Measurements from ENCODE around the gene GOSR2. TPM values are rescaled to one million over a fixed set of nuclear protein-coding genes. Genes with fewer than 3 reads are reported as not detected.

Gene GOSR2
- total and polyA plus RNA-seq, 2 of the 13 experiments (the other 11 are each of a cell fraction or from before 2014, with no cell fraction given) = 61.5 to 63.9 TPM

DNA sequence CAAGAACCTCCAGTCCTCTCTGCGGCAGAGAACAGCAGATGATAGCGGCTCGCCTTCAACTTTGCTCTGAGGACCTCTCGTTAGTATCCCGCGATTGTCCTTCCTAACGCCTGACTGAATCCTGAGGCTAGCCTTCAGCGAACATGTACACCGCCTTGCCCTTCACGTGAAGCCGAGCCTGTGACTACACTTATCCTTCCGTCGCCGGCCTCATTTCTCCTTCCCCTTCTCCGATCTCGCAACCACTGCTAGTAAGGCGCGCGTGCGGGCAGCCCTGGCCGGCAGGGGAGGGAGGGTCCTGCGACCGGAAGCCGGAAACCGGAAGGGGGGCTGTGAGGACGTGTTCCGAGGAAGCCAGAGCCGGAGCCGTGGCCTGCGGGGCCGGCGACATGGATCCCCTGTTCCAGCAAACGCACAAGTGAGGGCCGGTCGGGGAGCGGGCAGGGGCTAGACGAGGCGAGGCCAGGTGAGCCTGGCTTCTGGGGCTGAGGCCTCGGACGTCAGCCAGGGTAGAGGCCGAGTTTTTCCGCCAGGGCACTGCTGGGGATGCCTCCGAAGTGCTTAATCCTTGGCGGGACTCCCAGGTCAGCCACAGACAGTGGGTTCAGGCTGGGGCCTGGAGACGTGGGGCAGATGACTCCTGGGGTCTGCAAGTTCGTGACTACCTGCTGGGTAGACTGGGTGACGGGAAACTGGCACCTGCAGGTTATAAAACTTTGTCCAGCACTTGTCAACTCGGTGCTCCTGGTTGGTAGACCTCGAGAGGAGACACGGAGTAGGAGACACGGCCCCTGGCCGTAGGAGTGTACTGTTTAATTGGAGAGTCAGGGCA, at the start of gene GOSR2 (continued):
- TF ChIP-seq RNF219 (CRISPR knock-in tag; IDR thresholded peaks at IDR 0.05) = no peak
- TF ChIP-seq NAIF1 (CRISPR knock-in tag; IDR thresholded peaks at IDR 0.05; ENCODE audit: borderline replicate concordance) = no peak
- no peak for TF ChIP-seq SATB2 (CRISPR knock-in tag; IDR thresholded peaks at IDR 0.05)
- no peak for TF ChIP-seq CHD4 (IDR thresholded peaks at IDR 0.05; ENCODE audit: borderline replicate concordance, low read length)
- TF ChIP-seq ONECUT2 (CRISPR knock-in tag; IDR thresholded peaks at IDR 0.05) = 0 out of 2 replicates have a peak, but pooled peaks have one; percentile 27
- TF ChIP-seq, protein P1, sequence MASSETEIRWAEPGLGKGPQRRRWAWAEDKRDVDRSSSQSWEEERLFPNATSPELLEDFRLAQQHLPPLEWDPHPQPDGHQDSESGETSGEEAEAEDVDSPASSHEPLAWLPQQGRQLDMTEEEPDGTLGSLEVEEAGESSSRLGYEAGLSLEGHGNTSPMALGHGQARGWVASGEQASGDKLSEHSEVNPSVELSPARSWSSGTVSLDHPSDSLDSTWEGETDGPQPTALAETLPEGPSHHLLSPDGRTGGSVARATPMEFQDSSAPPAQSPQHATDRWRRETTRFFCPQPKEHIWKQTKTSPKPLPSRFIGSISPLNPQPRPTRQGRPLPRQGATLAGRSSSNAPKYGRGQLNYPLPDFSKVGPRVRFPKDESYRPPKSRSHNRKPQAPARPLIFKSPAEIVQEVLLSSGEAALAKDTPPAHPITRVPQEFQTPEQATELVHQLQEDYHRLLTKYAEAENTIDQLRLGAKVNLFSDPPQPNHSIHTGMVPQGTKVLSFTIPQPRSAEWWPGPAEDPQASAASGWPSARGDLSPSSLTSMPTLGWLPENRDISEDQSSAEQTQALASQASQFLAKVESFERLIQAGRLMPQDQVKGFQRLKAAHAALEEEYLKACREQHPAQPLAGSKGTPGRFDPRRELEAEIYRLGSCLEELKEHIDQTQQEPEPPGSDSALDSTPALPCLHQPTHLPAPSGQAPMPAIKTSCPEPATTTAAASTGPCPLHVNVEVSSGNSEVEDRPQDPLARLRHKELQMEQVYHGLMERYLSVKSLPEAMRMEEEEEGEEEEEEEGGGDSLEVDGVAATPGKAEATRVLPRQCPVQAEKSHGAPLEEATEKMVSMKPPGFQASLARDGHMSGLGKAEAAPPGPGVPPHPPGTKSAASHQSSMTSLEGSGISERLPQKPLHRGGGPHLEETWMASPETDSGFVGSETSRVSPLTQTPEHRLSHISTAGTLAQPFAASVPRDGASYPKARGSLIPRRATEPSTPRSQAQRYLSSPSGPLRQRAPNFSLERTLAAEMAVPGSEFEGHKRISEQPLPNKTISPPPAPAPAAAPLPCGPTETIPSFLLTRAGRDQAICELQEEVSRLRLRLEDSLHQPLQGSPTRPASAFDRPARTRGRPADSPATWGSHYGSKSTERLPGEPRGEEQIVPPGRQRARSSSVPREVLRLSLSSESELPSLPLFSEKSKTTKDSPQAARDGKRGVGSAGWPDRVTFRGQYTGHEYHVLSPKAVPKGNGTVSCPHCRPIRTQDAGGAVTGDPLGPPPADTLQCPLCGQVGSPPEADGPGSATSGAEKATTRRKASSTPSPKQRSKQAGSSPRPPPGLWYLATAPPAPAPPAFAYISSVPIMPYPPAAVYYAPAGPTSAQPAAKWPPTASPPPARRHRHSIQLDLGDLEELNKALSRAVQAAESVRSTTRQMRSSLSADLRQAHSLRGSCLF (CRISPR knock-in tag; IDR thresholded peaks at IDR 0.05; ENCODE audit: borderline replicate concordance) = no peak
- peak; percentile 90 for TF ChIP-seq ZNF788 (CRISPR knock-in tag; IDR thresholded peaks at IDR 0.05; ENCODE audit: borderline replicate concordance)
- peak; percentile 97 for TF ChIP-seq ZNF598 (CRISPR knock-in tag; IDR thresholded peaks at IDR 0.05; ENCODE audit: borderline replicate concordance)
- peak; percentile 98 for TF ChIP-seq TOPORS (CRISPR knock-in tag; IDR thresholded peaks at IDR 0.05)
- peak; percentile 76; the same call in 1 of the 2 replicates for TF ChIP-seq ZBTB39 (CRISPR knock-in tag; IDR thresholded peaks at IDR 0.05)
- peak; percentile 71; the same call in 1 of the 2 replicates for TF ChIP-seq ZC3H4 (CRISPR knock-in tag; IDR thresholded peaks at IDR 0.05; ENCODE audit: borderline replicate concordance)
- TF ChIP-seq ZNF891 (CRISPR knock-in tag; IDR thresholded peaks at IDR 0.05) = peak; percentile 99
- peak; percentile 56; the same call in 1 of the 2 replicates for TF ChIP-seq CENPT (CRISPR knock-in tag; IDR thresholded peaks at IDR 0.05; ENCODE audit: low read depth)
- TF ChIP-seq, protein P2, sequence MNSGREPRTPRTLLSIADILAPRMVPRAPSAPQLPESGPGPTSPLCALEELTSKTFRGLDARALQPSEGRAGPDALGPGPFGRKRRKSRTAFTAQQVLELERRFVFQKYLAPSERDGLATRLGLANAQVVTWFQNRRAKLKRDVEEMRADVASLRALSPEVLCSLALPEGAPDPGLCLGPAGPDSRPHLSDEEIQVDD (CRISPR knock-in tag; IDR thresholded peaks at IDR 0.05; ENCODE audit: borderline replicate concordance) = peak; percentile 77; the same call in 1 of the 2 replicates
- peak; percentile 48; the same call in 1 of the 2 replicates for TF ChIP-seq NCOR1 (IDR thresholded peaks at IDR 0.05; ENCODE audit: borderline replicate concordance, low read length)
- TF ChIP-seq KLF9 (CRISPR knock-in tag; IDR thresholded peaks at IDR 0.05; ENCODE audit: low read depth) = peak; percentile 87

Measured in HepG2 (cell line).